Smooth muscle cell (in vitro differentiated cells): ENCODE results near the gene BTBD16. TPM values are rescaled to one million over a fixed set of nuclear protein-coding genes. Genes with fewer than 3 reads are reported as not detected.

Source experiments
- DNase-seq: peaks from one replicate; lab custom pipeline; 2025; ENCODE audit not compliant: unreplicated experiment; lab: John Stamatoyannopoulos, UW
- H2AFZ ChIP-seq: fragments of 200-600 bp; sonication (generic); 2 replicates; pipeline ENCODE4 v1.6.0; 2016; ENCODE audit warnings: antibody characterized with exemption, low read depth, mild to moderate bottlenecking
- H3F3A ChIP-seq: fragments of 200-600 bp; sonication (generic); 2 replicates; pipeline ENCODE4 v1.6.0; 2017; ENCODE audit warnings: antibody characterized with exemption, low read depth
- H3K27ac ChIP-seq: fragments of 200-600 bp; sonication (generic); 2 replicates; pipeline ENCODE4 v1.5.1; 2016; ENCODE audit warnings: low read depth, mild to moderate bottlenecking
- H3K27me3 ChIP-seq: fragments of 200-600 bp; sonication (generic); 2 replicates; pipeline ENCODE4 v1.6.1; 2016; ENCODE audit warnings: low read depth, mild to moderate bottlenecking
- H3K36me3 ChIP-seq: fragments of 200-600 bp; sonication (generic); 2 replicates; pipeline ENCODE4 v1.5.1; 2016; ENCODE audit warnings: low read depth
- H3K4me1 ChIP-seq: fragments of 200-600 bp; sonication (generic); 2 replicates; pipeline ENCODE4 v1.5.1; 2016; ENCODE audit warnings: low read depth
- H3K4me2 ChIP-seq: fragments of 200-600 bp; sonication (generic); 2 replicates; pipeline ENCODE4 v1.6.0; 2016; ENCODE audit warnings: mild to moderate bottlenecking
- H3K4me3 ChIP-seq: fragments of 200-600 bp; sonication (generic); 2 replicates; pipeline ENCODE4 v1.5.1; 2016; ENCODE audit warnings: mild to moderate bottlenecking
- H3K79me2 ChIP-seq: fragments of 200-600 bp; sonication (generic); 2 replicates; pipeline ENCODE4 v1.6.0; 2016; ENCODE audit warnings: low read depth, mild to moderate bottlenecking
- H3K9ac ChIP-seq: fragments of 200-600 bp; sonication (generic); 2 replicates; pipeline ENCODE4 v1.6.0; 2016; ENCODE audit warnings: low read depth
- H3K9me3 ChIP-seq: fragments of 200-600 bp; sonication (generic); replicated peaks from 2 replicates; pipeline ENCODE4 v1.5.1; 2016; ENCODE audit warnings: low read depth
- H4K20me1 ChIP-seq: fragments of 200-600 bp; sonication (generic); 2 replicates; pipeline ENCODE4 v1.6.0; 2016; ENCODE audit warnings: low read depth
- WGBS: methylation state at CpG from one replicate; pipeline ENCODE4 v1.1.7; 2016; ENCODE audit warnings: low lambda C conversion rate; 5-methylcytosine and 5-hydroxymethylcytosine counted together
- polyA plus RNA-seq: library from polyadenylated mRNA; unstranded; fragments of >200 nt; fragmentation: Nextera tagmentation; extraction: Ambion mirVana; gene quantifications from 2 replicates; pipeline ENCODE4 v1.2.1, GENCODE V29; 2016
- total RNA-seq: library from RNA; depleted of rRNA; stranded (reverse); fragments of >200 nt; gene quantifications from 2 replicates; pipeline ENCODE4 v1.2.3, GENCODE V29; 2014
- TF ChIP-seq, protein P1 (sequence below): fragments of 200-600 bp; sonication (generic); IDR thresholded peaks from 2 replicates; pipeline ENCODE4 v1.5.1; 2017; ENCODE audit warnings: borderline replicate concordance, mild to moderate bottlenecking, antibody characterized with exemption; ENCODE audit not compliant: insufficient read depth, poor library complexity, severe bottlenecking

The BTBD16 gene
- total and polyA plus RNA-seq, 2 experiments from 2014 or later: not detected

DNA sequence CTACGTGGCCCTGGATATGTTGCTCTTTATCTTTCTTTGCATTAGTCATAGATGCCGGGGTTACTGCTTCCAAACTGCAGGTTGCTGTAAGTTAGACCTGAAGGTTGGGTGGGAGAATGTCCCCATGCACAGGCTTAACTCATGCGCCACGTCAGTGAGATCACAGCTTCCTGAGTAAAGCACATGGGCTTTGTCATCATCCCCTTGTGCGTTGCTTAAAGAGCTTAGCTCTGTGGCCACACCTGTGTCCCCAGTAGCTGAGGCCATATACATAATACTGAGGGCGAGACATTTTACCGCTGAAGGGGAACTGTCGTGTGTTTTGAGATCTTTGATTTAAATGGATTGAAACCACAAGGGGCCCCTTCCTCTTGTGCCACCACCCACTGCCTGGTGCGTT, 45.8 kb upstream of the BTBD16 start:
- no peaks in the 10 kb centered on the region for H3K9me3 ChIP-seq
- H3K27ac ChIP-seq: no peak overlapping the region
- no peak overlapping the region for H3K9ac ChIP-seq
- no peaks in the 10 kb centered on the region for H3K27me3 ChIP-seq
- H3K4me2 ChIP-seq: no peak overlapping the region
- H3K79me2 ChIP-seq: no peaks in the 10 kb centered on the region
- no peak overlapping the region for H3K4me3 ChIP-seq
- TF ChIP-seq, protein P1, sequence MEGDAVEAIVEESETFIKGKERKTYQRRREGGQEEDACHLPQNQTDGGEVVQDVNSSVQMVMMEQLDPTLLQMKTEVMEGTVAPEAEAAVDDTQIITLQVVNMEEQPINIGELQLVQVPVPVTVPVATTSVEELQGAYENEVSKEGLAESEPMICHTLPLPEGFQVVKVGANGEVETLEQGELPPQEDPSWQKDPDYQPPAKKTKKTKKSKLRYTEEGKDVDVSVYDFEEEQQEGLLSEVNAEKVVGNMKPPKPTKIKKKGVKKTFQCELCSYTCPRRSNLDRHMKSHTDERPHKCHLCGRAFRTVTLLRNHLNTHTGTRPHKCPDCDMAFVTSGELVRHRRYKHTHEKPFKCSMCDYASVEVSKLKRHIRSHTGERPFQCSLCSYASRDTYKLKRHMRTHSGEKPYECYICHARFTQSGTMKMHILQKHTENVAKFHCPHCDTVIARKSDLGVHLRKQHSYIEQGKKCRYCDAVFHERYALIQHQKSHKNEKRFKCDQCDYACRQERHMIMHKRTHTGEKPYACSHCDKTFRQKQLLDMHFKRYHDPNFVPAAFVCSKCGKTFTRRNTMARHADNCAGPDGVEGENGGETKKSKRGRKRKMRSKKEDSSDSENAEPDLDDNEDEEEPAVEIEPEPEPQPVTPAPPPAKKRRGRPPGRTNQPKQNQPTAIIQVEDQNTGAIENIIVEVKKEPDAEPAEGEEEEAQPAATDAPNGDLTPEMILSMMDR: no peak
- no peak overlapping the region for H2AFZ ChIP-seq
- H3K4me1 ChIP-seq: no peaks in the 10 kb centered on the region
- no peak for DNase-seq
- H3F3A ChIP-seq: no peaks in the 10 kb centered on the region
- no peaks in the 10 kb centered on the region for H3K36me3 ChIP-seq
- no peaks in the 10 kb centered on the region for H4K20me1 ChIP-seq
- WGBS: 92% methylated on average over 9 of the region's 9 CpGs

DNA sequence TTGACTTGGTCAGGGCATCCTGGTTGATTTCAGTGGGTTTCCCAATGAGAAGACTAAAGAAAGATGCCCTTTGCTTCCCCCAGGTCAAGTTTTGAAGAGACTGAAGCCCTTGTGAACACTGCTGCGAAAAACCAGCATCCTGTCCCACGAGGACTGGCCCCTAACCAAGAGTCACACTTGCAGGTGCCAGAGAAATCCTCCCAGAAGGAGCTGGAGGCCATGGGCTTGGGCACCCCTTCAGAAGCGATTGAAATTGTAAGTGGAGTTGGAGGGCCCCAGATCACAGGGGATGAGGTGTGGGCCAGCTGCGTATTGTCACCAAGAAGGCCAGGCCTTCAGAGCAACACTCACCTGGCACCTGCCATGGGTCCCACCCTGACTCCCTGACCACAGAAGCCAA, 43.3 kb upstream of the BTBD16 start:
- Histone ChIP-seq H3K9me3 (no peaks in the 10 kb centered on the region), H3K9ac (no peak overlapping the region), H3K27ac (no peak overlapping the region), H3K79me2 (no peaks in the 10 kb centered on the region), H3K4me2 (no peak overlapping the region), H3F3A (no peaks in the 10 kb centered on the region), H3K27me3 (no peaks in the 10 kb centered on the region), H4K20me1 (no peaks in the 10 kb centered on the region), H3K4me3 (no peak overlapping the region), H3K36me3 (no peaks in the 10 kb centered on the region), H2AFZ (no peak overlapping the region), H3K4me1 (no peaks in the 10 kb centered on the region)
- 94% methylated on average over 4 of the region's 4 CpGs for WGBS
- DNase-seq: no peak
- TF ChIP-seq, protein P1: no peak

DNA sequence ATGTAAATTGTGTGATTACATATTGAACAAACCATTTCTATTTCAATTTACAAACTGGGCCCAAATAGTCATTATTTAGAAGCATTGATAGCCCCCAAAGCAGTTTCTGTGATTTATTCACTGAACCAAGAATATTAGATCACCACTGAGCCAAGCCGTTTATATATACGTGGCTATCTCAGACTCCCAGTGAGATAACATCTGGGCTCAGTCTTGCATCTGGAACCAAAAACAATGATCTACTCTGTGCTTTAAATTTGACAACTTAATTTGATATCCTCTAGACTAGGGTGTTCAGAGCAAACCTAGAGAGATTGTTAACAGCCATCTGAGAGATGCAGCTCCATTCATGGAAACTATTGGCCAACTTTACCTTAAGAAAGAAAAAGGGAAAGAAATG, 41.4 kb upstream of the BTBD16 start:
- TF ChIP-seq, protein P1: no peak
- Histone ChIP-seq H3K36me3 (no peaks in the 10 kb centered on the region), H3K79me2 (no peaks in the 10 kb centered on the region), H3K9me3 (no peaks in the 10 kb centered on the region), H3K27me3 (no peaks in the 10 kb centered on the region), H2AFZ (no peak overlapping the region), H3K27ac (no peak overlapping the region), H3F3A (no peaks in the 10 kb centered on the region), H3K9ac (no peak overlapping the region), H3K4me3 (no peak overlapping the region), H4K20me1 (no peaks in the 10 kb centered on the region), H3K4me1 (no peaks in the 10 kb centered on the region), H3K4me2 (no peak overlapping the region)
- DNase-seq: no peak
- WGBS: 67% methylated on average over 2 of the region's 2 CpGs

DNA sequence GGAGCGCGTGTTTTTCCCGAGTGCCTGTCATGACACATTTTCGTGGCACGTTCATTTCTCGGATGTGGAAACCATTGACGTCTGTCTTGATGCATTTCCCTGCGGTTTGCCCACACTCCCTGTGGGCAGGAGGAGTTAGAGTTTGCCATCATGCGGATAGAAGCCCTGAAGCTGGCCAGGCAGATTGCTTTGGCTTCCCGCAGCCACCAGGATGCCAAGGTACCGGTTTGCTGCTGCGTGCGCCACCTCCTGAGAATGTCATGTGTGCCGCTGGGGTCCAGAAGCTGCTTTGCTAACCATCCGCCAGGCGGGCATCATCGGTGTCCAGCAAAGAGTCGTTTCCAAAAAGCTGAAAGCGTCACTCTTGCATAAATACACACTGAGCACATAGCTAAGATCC, 40.9 kb upstream of the BTBD16 start:
- Histone ChIP-seq H3K9me3 (no peaks in the 10 kb centered on the region), H3K36me3 (no peaks in the 10 kb centered on the region), H3K4me1 (no peaks in the 10 kb centered on the region), H3K9ac (no peak overlapping the region), H3K27me3 (no peaks in the 10 kb centered on the region), H3K79me2 (no peaks in the 10 kb centered on the region), H3K4me2 (no peak overlapping the region), H2AFZ (no peak overlapping the region), H3F3A (no peaks in the 10 kb centered on the region), H3K27ac (no peak overlapping the region), H4K20me1 (no peaks in the 10 kb centered on the region), H3K4me3 (no peak overlapping the region)
- TF ChIP-seq, protein P1: no peak
- WGBS: 97% methylated on average over 19 of the region's 19 CpGs
- no peak for DNase-seq
